ENCODE measurements around the gene STMP1.
A peak's percentile ranks its signal among the peaks of the same experiment; 100 is the strongest.

DNA sequence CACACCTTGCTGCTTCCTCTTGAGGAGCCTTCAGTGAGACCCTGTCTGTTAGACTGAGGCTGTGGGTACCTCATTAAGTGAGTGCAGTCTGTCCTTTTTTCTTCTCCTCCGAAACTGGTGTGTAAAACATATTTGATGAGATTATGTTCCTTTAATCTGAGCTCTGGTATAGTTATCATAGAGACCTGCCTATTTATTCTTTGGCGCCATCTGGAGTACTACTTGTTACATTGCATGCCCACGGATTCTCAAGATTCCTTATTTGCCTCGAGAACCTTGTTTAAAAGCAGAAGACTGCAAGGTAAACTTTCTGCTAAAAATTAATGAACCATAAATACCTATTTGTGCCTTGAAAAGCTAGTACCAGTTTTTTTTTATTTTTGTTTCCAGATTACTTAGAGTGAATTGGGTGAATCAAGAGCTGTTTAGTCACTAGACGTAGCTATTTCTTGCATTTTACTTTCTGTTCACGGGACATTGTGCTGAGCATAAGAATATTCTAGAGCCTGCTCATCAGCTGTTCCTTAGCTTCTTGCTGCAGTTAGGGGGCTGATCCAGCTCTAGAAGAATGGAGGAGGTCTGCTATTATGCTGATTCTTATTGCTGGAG lies 16.9 kb upstream of the STMP1 start:
- TF ChIP-seq EZH2 (IDR thresholded peaks at IDR 0.05; ENCODE audit: insufficient read depth, low read length): no peak
- TF ChIP-seq, protein P1, sequence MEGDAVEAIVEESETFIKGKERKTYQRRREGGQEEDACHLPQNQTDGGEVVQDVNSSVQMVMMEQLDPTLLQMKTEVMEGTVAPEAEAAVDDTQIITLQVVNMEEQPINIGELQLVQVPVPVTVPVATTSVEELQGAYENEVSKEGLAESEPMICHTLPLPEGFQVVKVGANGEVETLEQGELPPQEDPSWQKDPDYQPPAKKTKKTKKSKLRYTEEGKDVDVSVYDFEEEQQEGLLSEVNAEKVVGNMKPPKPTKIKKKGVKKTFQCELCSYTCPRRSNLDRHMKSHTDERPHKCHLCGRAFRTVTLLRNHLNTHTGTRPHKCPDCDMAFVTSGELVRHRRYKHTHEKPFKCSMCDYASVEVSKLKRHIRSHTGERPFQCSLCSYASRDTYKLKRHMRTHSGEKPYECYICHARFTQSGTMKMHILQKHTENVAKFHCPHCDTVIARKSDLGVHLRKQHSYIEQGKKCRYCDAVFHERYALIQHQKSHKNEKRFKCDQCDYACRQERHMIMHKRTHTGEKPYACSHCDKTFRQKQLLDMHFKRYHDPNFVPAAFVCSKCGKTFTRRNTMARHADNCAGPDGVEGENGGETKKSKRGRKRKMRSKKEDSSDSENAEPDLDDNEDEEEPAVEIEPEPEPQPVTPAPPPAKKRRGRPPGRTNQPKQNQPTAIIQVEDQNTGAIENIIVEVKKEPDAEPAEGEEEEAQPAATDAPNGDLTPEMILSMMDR (IDR thresholded peaks at IDR 0.05; ENCODE audit: insufficient read depth, low read depth, low read length): peak; percentile 78

All from astrocyte (in vitro differentiated cells and primary cell).